ENCODE results near the gene ASB8.

The ASB8 gene

DNA sequence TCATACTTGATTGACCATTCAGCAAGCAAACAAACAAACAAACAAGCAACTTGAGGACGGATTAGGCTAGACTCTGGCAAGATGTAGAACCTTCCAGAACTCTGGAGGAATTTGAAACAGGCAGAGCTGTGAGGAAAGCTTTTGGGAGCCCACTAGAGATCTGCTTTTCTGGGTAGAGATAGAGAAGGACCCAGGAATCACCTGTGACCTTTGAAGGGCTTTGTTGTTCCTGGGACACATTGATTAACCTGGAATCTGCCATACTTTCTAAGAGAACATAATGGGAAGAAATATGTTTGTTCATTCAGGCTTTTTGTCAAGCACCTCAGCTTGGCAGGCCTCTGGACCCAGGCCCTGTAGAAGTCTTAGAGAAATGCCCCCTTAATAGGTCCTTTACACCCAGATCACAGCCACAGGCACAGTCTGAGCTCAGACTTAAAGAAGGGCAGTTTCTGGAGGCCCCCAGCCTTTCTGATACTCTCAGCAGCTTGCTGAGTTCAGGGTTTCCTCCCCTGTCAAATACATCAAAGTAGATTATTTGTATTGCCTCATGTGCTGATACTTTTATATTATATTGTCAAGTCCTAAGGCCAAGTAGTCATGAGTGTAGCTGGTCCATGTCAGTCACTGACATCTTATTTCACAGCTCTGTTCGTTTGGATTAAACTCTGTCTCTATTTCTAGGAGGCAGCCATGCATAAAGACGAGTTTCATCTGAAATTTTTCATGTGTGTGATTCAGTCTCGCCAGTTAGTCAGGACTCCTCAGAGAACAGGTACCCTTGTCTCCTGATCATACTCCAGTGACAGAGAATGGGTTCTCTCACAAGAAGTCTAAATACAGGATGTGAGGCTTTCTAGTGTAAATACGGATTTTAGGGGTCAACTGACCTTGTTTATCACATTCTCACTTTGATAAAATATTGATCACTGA lies 50.4 kb downstream of the ASB8 start:
- no peak for DNase-seq (ENCODE audit: low read depth, low spot score)

DNA sequence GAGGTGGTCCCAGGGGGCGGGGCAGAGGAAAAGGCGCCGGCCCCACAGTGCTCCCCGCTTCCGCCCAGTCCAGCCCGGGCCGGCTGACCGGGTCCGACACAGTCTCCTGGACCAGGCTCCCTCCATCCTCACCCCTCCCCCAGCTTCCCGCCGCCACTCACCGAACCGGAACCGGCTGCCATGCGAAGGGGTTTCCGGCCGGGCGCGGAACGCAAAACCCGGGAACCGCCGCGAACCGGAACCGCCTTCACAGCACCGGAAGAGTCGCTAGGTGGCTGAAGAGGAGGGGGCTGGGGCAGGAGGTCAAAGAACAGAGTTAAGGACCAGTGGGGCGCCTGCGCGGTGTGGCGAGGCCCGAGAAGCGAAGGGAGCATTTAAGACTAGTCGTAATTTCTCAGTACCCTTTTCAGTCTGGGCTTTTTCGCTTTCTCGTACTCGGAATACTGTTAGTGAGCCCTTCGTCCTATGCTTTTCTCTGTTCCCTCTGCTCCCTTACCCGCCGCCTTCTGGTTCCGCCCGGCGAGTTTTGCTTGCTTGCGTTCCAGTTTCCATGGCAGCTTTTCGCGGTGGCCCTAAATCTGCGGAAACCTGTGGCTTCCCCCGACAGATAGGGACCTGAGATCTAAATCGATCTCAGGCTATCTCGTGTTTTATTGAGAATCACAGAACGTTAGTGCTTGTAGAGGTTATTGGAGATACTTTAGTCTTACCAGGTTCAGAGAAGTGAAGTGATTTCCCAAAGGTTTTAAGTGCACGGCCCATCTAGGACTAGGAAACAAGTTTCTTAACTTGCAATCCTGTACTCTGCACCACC lies 51.2 kb downstream of the ASB8 start, which contains the start of gene SENP1:
Gene SENP1 (minus strand): TSS at position 213 of the 814 bp plus-strand sequence. CDS start 4,607 bp downstream, outside the sequence.
- DNase-seq (ENCODE audit: low read depth, low spot score), result peak; percentile 95

DNA sequence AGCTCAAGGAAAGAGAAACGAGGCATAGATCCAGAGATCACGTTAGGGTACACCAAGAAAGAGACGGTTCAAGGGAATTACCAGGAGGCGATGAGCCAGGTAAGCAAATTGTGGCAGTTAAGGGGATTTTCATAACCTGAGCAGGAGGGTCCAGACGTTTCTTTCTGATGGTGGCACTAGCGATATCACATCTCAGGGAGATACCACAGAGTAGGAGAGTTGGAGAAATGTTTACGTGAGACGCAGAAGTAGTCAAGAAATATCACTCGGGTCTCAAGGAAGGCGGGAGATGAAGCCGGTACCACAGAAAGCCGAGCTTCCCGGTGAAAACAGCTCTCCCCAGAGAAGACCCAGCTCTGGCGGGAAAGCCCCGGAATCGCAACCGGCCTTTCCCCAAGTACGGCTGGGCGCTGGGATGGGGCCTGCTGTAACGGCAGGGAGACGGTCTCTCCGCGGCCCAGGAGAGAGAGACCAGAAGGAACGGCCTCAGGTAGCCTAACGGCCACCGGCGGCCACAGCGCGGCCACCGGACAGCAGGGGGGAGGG lies 51.9 kb downstream of the ASB8 start:
- DNase-seq (ENCODE audit: low read depth, low spot score), result no peak

DNA sequence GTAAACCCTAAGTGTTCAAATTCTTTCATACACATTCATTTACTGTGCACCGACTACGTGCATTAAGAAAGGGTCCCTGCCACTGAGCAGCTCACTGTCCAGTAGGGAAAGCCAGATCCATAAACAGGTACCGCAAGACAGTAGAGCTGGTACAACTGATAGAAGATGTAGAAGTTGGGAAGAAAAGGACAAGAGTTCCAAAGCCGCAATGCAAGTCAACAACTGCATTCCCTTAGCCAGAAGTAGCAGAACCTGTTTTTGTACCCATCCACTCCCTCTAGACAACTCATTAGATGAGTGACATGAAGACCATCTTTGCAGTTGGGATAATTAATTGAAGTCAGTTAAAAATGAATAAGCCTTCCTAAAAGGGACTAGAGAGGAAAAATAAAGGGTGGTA lies 52.8 kb downstream of the ASB8 start:
- peak; percentile 57 for DNase-seq (ENCODE audit: low read depth, low spot score)
